Progenitor cell of endocrine pancreas (in vitro differentiated cells): ENCODE results near the gene SETD1B. TPM values are rescaled to one million over a fixed set of nuclear protein-coding genes. Genes with fewer than 3 reads are reported as not detected.
"Not testable (repeated sequence)": the region's sequence is repeated elsewhere in the genome, so short reads cannot be mapped to it uniquely, and the experiment has no call there.

Experiments used
- DNase-seq: peaks from one replicate; pipeline ENCODE4 v3.0.0; 2021; ENCODE audit warnings: low spot score; ENCODE audit not compliant: unreplicated experiment
- H3K27ac Mint-ChIP-seq: 2 replicates; pipeline ENCODE4 v1.8.0; 2021; ENCODE audit warnings: mild to moderate bottlenecking, moderate library complexity, mixed read lengths
- H3K27me3 Mint-ChIP-seq: 2 replicates; pipeline ENCODE4 v1.8.0; 2021; ENCODE audit warnings: mixed read lengths
- H3K36me3 Mint-ChIP-seq: 2 replicates; pipeline ENCODE4 v1.8.0; 2022; ENCODE audit warnings: mixed read lengths; ENCODE audit not compliant: insufficient read depth
- H3K4me1 Mint-ChIP-seq: 2 replicates; pipeline ENCODE4 v1.8.0; 2021; ENCODE audit warnings: low read depth, mixed read lengths
- H3K4me3 Mint-ChIP-seq: 2 replicates; pipeline ENCODE4 v1.8.0; 2021; ENCODE audit warnings: low read depth, mild to moderate bottlenecking, moderate library complexity, mixed read lengths
- H3K9me3 Mint-ChIP-seq: 2 replicates; pipeline ENCODE4 v1.8.0; 2021; ENCODE audit warnings: low read depth, mixed read lengths
- long read RNA-seq: library from polyadenylated mRNA; unstranded; transcript quantifications from one replicate; pipeline ENCODE4 v2.0.0, GENCODE V29; 2020
- total RNA-seq: library from RNA; stranded (reverse); gene quantifications from 2 replicates; pipeline ENCODE4 v1.2.1, GENCODE V29; 2021
- TF ChIP-seq, protein P1 (sequence below): fragments of 200-600 bp; sonication (generic); IDR thresholded peaks from one replicate; pipeline ENCODE4 v1.5.0; 2021; ENCODE audit warnings: antibody characterized with exemption, mild to moderate bottlenecking; ENCODE audit not compliant: unreplicated experiment

Gene SETD1B
- 27.2 and 28.6 TPM in 2 replicates for total RNA-seq
- long read RNA-seq, partial matches to known transcripts: 0 of 3 reads
- long read RNA-seq, other reads (novel, unspliced or antisense): 3 of 3 reads

DNA sequence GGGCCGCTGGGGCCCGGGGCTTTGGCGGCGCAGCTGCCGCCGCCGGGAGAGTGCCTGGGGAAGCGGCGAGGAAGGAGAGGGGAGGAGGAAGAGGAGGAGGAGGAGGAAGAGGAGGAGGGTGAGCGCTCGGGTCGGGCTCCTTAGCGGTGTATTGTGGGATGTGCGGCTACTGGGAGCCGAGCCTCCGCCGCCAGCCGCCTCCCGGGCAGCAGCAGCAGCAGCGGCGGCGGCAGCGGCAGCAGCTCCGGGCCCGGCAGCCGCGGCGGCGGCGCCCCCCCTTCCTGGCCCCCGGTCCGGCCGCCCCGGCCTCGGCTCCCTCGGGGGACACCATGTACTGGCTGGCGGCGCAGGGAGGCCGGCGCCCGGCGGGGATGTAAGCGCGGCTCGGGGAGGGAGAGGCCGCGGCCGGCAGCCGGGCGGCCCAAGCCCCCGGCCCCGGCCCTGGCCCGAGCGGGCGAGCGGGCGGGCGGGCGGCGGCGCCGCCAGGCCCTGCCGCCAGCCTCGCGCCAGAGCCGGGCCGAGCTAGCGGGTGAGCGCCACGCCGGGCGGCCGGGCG is at the start of gene SETD1B:
Gene SETD1B (plus strand): TSS at position 149 of the 556 bp plus-strand sequence. CDS start 729 bp downstream, outside the sequence.
- TF ChIP-seq, protein P1, sequence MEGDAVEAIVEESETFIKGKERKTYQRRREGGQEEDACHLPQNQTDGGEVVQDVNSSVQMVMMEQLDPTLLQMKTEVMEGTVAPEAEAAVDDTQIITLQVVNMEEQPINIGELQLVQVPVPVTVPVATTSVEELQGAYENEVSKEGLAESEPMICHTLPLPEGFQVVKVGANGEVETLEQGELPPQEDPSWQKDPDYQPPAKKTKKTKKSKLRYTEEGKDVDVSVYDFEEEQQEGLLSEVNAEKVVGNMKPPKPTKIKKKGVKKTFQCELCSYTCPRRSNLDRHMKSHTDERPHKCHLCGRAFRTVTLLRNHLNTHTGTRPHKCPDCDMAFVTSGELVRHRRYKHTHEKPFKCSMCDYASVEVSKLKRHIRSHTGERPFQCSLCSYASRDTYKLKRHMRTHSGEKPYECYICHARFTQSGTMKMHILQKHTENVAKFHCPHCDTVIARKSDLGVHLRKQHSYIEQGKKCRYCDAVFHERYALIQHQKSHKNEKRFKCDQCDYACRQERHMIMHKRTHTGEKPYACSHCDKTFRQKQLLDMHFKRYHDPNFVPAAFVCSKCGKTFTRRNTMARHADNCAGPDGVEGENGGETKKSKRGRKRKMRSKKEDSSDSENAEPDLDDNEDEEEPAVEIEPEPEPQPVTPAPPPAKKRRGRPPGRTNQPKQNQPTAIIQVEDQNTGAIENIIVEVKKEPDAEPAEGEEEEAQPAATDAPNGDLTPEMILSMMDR: no peak
- DNase-seq: no peak
- peak within 1 kb of the TSS; percentile 99 for H3K27ac Mint-ChIP-seq
- no peaks in the 10 kb centered on the region for H3K27me3 Mint-ChIP-seq
- H3K4me3 Mint-ChIP-seq: peak within 1 kb of the TSS; percentile 90
- H3K9me3 Mint-ChIP-seq: no peaks in the 10 kb centered on the region
- peaks cover 20% of the 10 kb centered on the region for H3K4me1 Mint-ChIP-seq
- peaks cover 10% of the 10 kb centered on the region for H3K36me3 Mint-ChIP-seq

DNA sequence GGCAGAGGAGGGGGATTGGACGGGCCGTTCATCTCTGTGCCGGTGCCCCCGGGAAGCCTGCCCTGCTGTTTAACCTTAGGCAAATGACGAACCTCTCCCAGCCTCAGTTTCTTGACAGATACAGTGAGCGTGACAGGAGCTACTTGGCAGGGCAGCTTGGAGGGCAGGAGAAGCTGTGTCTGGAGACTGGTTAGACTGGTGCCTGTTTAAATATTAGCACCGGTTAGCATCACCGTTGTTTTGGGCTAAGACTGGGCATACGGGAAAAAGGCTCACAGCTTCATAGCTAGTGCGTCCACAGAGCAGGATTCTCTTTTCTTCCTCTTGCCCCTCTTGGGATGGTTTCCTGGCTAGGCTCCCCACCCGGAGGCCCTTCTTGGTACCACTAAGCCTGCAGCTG is 49.0 kb upstream of the SETD1B start:
- TF ChIP-seq, protein P1: no peak
- Mint-ChIP-seq H3K27ac (no peak overlapping the region), H3K27me3 (no peaks in the 10 kb centered on the region), H3K4me1 (no peaks in the 10 kb centered on the region), H3K36me3 (peaks cover 6% of the 10 kb centered on the region), H3K4me3 (no peak overlapping the region), H3K9me3 (no peaks in the 10 kb centered on the region)
- DNase-seq: no peak

DNA sequence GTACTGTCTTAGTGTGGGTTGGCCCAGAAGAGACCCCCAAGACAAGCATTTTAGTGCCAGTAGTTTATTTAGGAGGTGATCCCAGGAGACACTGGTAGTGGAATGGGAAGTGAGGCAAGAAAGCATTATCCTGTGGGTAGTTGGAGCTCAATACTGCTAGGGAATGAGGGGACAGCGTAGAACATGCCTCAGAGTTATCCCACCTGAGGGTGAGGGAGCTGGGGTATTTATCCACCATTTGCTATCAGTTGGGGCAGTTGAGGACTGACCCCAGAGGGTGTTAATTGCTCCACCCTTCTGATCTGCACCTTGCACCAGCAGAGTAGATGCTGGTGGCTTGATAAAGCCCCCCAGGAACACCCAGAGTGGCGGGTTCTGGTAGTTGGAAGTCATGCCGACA is 48.2 kb upstream of the SETD1B start:
- H3K4me1 Mint-ChIP-seq: no peaks in the 10 kb centered on the region

DNA sequence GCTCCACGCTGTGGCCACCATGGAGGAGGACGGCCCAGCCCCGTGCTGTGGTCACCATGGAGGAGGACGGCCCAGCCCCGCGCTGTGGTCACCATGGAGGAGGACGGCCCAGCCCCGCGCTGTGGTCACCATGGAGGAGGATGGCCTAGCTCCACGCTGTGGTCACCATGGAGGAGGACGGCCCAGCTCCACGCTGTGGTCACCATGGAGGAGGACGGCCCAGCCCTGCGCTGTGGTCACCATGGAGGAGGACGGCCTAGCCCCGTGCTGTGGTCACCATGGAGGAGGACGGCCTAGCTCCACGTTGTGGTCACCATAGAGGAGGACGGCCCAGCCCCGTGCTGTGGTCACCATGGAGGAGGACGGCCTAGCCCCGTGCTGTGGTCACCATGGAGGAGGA is 45.3 kb upstream of the SETD1B start:
- H3K27me3 Mint-ChIP-seq, H3K9me3 Mint-ChIP-seq, H3K4me1 Mint-ChIP-seq, DNase-seq, H3K4me3 Mint-ChIP-seq, H3K27ac Mint-ChIP-seq, H3K36me3 Mint-ChIP-seq: not testable (repeated sequence)

More for the DNA sequence above, 48.2 kb upstream of the SETD1B start:
- H3K27me3 Mint-ChIP-seq: no peaks in the 10 kb centered on the region
- TF ChIP-seq, protein P1: no peak
- no peak overlapping the region for H3K4me3 Mint-ChIP-seq
- DNase-seq: no peak
- peaks cover 6% of the 10 kb centered on the region for H3K36me3 Mint-ChIP-seq
- H3K9me3 Mint-ChIP-seq: no peaks in the 10 kb centered on the region
- no peak overlapping the region for H3K27ac Mint-ChIP-seq

DNA sequence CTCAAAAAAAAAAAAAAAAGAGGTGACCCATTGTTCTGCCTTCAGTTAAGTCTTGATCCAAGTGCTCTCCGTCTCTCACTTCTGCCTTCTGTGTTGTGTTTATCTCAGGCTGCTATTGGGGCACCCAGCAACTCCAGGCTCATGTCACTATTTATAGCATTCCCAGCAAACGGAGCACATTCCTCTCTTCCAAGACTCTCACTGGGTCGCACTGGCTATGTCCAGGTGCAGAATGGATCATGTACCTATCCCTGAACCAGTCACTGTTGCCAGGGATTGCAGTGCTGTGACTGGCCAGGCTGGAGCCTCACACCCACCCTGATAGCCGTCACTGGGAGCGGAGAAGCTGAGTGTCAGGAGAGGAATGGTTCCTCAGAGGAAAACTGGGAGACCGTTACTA is 41.5 kb upstream of the SETD1B start:
- H3K4me1 Mint-ChIP-seq: peaks cover 3% of the 10 kb centered on the region

More for the DNA sequence above, 41.5 kb upstream of the SETD1B start:
- Mint-ChIP-seq H3K4me3 (no peak overlapping the region), H3K9me3 (no peaks in the 10 kb centered on the region), H3K36me3 (peaks cover 3% of the 10 kb centered on the region), H3K27me3 (no peaks in the 10 kb centered on the region), H3K27ac (no peak overlapping the region)
- TF ChIP-seq, protein P1: no peak
- no peak for DNase-seq
